Measurements from ENCODE around the gene NCR1.
A peak's percentile ranks its signal among the peaks of the same experiment; 100 is the strongest.
"Not testable (repeated sequence)": the region's sequence is repeated elsewhere in the genome, so short reads cannot be mapped to it uniquely, and the experiment has no call there.

The NCR1 gene

GRCh38 chr19:54905803-54906511, at the start of gene NCR1:
Gene NCR1 (plus strand): TSS chr19:54906148. CDS start chr19:54906188, 40 bp downstream.
- DNase-seq, result peak; percentile 87

- not testable (repeated sequence) for DNase-seq
These were observed 47.5 kb upstream of the NCR1 start for GRCh38 chr19:54858476-54858875.

GRCh38 chr19:54859421-54859820, 46.5 kb upstream of the NCR1 start:
- DNase-seq, result peak; percentile 84

- not testable (repeated sequence) for DNase-seq
These were observed 42.5 kb upstream of the NCR1 start for GRCh38 chr19:54863459-54863858.

GRCh38 chr19:54871696-54872095, 34.3 kb upstream of the NCR1 start:
- DNase-seq, result peak; percentile 64

GRCh38 chr19:54873990-54874389, 32.0 kb upstream of the NCR1 start, which contains the start of gene FCAR:
Gene FCAR (plus strand): TSS chr19:54874235. CDS start chr19:54874290, 55 bp downstream.
- DNase-seq, result peak; percentile 92

GRCh38 chr19:54875506-54875905, 30.4 kb upstream of the NCR1 start:
- DNase-seq, result peak; percentile 78

- peak; percentile 60 for DNase-seq
These were observed 28.5 kb upstream of the NCR1 start for GRCh38 chr19:54877471-54877870.

- no peak for DNase-seq
These were observed 24.1 kb upstream of the NCR1 start for GRCh38 chr19:54881884-54882283.

- DNase-seq, result peak; percentile 81
These were observed 23.2 kb upstream of the NCR1 start for GRCh38 chr19:54882758-54883157.

GRCh38 chr19:54883228-54883627, 22.7 kb upstream of the NCR1 start:
- DNase-seq, result no peak

- DNase-seq, result peak; percentile 40
These were observed 17.7 kb upstream of the NCR1 start for GRCh38 chr19:54888239-54888638.

- DNase-seq, result no peak
These were observed 16.4 kb upstream of the NCR1 start for GRCh38 chr19:54889566-54889965.

GRCh38 chr19:54893406-54893805, 12.5 kb upstream of the NCR1 start:
- DNase-seq, result no peak

GRCh38 chr19:54894106-54894505, 11.8 kb upstream of the NCR1 start:
- DNase-seq, result not testable (repeated sequence)

GRCh38 chr19:54896036-54896435, 9.9 kb upstream of the NCR1 start:
- DNase-seq, result no peak

GRCh38 chr19:54898685-54899084, 7.3 kb upstream of the NCR1 start:
- DNase-seq, result not testable (repeated sequence)

GRCh38 chr19:54899646-54900045, 6.3 kb upstream of the NCR1 start:
- not testable (repeated sequence) for DNase-seq

- peak; percentile 90 for DNase-seq
These were observed 4.8 kb upstream of the NCR1 start for GRCh38 chr19:54901153-54901552.

- peak; percentile 17 for DNase-seq
These were observed 3.9 kb upstream of the NCR1 start for GRCh38 chr19:54902061-54902460.

GRCh38 chr19:54903303-54903702, 2.6 kb upstream of the NCR1 start:
- DNase-seq, result no peak

- DNase-seq, result not testable (repeated sequence)
These were observed 1.7 kb upstream of the NCR1 start for GRCh38 chr19:54904261-54904660.

GRCh38 chr19:54905421-54905802, 536 bp upstream of the NCR1 start:
- no peak for DNase-seq

- no peak for DNase-seq
These were observed 871 bp downstream of the NCR1 start for GRCh38 chr19:54906819-54907218.

- DNase-seq, result not testable (repeated sequence)
These were observed 2.0 kb downstream of the NCR1 start for GRCh38 chr19:54907899-54908298.
